ENCODE results near the gene HSPA4. TPM values are rescaled to one million over a fixed set of nuclear protein-coding genes. Genes with fewer than 3 reads are reported as not detected.
"Not testable (repeated sequence)": the region's sequence is repeated elsewhere in the genome, so short reads cannot be mapped to it uniquely, and the experiment has no call there.

Gene HSPA4
- total RNA-seq, 1 experiment from 2014 or later = 55.7 TPM

DNA sequence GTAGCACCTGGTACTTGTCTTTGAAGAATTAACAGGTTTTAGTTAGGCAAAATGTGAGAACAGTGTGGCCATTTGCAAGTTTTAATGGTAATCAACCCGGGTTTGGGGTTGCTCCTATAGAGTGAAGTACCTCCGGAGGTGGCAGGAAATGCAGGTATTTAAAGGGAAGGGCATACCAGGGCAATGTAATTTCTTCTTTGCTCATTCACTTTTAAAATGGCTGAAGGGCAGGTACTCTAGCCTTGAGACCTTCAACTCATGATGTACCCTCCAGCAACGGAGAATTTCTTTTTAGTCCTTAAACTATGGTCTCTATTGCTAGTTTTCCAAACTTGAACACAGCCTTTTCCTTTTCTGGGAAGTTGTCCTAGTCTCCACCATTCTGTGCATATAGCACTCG, 1.3 kb upstream of the HSPA4 start:
- DNase-seq (ENCODE audit: low spot score) = no peak

DNA sequence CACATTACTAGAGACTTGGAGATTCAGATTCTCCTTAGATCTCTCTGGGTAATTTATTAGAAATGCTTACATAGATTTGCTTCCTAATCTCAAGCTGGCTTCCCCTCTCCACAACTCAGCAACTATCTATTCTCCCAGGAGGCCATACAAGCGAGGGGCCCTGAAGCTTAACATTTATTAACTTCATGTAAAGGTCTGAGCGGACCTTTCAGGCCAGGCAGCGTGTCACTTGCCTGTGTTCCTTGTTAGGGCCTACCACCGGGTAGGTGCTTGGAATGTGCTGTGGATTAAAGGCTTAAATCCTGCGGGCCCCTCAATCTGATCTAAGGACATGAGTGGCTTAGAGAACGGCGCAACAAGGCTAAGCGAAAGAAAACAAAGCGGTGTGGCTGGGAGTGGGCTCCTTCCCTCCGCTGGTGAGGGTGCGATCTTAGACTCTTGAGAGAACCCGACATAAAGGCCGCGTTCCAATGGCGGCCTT, 712 bp upstream of the HSPA4 start:
- no peak for DNase-seq (ENCODE audit: low spot score)

DNA sequence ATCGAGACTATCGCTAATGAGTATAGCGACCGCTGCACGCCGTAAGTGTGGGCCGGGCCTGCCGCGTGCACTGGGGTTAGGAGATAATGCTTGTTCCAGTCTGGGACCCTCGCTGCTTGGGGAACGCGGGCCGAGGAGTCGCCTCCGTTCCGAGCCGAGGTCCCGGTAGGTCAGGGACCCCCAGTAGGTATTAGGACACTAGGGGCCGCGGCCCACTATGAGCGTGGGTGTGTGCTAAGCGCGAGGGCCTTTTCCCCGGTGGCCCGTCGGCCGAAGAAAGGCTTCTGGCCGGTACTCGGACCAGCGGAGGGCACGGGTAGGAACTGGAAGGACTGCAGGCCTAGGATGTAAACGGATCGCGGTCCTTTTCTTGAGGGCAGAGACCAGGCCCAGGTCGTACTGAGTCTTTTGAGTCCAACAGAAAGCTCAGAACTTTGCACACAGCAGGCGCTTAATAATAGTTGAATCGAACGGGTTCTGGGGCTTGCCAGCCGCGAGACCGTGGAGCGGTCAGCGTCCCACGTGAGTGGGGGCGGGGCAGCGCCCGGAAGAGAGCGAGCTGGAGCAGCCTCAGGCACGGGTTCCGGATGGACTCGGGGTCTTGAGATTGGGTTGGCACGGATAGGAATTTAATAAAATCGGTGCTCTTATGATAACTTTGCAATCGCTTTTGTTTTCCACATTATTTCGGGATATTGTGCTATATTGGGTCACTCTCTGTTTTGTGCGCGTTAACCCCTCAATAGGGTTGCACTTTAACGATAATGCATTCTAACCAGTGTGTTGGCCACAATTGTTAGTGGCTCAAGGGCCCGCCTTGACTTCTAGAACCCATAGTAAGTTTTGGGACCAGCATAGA, 733 bp downstream of the HSPA4 start:
- DNase-seq (ENCODE audit: low spot score) = peak; percentile 75

DNA sequence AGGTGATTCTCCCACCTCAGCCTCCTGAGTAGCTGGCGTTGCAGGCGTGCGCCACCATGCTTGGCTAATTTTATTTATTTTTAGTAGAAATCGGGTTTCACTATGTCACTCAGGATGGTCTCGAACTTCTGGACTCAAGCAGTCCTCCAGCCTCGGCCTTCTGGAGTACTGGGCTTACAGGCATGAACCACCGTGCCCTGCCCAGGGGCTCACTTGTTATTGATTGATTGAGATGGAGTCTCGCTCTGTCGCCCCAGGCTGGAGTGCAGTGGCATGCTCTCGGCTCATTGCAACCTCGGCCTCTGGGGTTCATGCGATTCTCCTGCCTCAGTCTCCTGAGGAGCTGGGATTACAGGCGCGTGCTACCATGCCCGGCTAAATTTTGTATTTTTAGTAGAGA, 1.6 kb downstream of the HSPA4 start:
- no peak for DNase-seq (ENCODE audit: low spot score)

DNA sequence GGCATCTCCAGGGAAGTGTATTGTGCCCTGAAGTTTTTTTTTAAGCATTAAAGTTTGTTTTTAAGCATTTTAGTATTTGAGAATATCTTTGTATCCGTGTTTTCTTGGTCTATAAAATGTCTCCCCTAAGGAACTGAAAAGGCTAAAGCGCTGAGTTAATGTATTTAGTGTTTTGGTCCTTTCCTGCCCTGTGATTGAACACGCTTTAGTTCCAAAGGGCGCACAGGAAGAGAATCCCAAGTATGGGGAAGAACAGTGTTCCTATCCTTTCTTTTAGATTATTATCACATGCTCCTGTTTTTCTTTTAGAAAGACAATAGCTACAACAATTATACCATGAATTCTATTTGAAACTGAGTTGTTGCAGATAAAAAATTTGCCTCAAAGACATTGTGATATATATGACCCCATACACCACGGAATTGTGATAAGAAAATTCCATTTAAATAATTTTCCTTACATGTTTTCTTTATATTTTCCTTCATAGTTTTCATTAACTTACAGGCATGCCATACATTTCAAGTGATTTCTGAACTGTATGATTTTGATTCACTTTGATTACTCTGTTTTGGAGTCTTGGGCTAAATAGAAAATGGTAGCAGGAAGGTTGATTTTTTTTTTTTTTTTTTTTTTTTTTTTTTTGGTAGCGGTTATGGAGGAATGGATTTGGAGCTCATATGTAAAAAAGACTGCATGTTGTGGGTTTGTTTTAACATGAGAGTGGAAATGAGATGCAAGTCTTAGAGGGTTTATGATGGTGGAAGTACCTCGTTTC, 3.1 kb downstream of the HSPA4 start:
- DNase-seq (ENCODE audit: low spot score) = no peak

DNA sequence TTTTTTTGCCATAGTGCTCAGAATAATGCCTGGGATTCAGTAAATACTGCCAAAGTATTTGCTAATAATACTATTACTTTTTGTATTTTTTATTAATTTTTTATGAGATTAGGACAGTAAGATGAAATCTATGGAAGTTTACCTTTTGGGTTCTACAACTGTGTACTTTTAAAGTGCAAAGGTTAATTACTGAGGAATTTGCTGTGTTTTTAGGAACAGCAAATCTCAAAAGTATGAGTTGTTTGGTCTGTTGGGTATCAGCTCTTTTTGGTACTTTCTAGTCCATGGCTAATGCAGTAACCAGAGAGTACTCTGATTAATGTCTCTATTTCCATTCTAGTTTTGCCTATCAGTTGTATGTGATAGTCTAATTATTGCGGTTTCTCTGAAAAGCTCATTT, 5.1 kb downstream of the HSPA4 start:
- no peak for DNase-seq (ENCODE audit: low spot score)

DNA sequence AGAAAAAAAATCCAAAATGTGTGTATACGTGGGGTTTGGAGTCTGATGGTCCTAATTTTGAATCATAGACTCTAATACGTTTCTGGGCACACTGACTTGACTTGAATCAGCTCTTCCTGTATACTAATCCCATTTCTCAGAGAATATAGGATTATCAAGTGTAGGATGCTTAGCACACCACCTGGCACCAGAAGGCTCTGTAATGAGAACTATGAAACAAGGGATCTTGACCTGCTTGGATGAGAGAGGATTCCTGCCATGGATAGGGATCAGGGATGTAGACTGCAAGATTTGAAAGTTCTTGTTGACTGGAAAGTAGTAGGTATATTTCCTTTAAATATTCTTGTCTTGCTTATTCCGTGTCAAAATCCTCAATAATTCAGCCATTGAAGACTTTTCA, 7.8 kb downstream of the HSPA4 start:
- no peak for DNase-seq (ENCODE audit: low spot score)

DNA sequence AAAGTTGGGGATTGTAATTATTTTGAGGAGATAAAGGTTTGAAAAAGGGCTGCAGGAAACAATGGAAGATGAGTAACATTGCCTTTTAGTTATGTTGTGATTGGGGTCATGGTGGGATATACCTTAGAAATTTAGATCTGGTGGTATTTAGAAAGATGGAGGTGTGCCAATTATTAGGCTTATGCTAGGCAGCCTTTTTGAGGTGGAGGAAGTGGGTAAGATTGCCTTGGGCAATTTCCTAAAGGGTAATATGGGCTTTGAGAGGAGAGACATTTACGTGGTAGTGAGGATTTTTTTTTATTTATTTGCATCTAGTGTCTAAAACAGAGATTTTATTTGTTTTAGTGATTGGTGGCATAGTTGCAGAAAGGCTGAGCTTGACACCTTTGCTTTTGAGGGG, 10.5 kb downstream of the HSPA4 start:
- no peak for DNase-seq (ENCODE audit: low spot score)

DNA sequence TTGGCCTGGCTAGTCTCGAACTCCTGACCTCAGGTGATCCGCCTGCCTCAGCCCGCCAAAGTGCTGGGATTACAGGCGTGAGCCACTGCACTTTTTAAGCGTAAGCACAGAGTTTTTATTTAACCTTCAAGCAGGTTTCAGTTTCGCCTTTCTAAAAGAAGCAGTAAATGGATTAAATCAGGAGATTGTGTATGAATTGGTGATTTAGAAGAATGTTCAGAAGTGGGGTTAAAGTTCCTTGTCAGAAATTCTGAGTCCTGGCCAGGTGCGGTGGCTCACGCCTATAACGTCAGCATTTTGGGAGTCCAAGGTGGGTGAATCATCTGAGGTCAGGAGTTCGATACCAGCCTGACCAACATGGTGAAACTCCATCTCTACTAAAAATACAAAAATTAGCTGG, 12.2 kb downstream of the HSPA4 start:
- DNase-seq (ENCODE audit: low spot score) = no peak

DNA sequence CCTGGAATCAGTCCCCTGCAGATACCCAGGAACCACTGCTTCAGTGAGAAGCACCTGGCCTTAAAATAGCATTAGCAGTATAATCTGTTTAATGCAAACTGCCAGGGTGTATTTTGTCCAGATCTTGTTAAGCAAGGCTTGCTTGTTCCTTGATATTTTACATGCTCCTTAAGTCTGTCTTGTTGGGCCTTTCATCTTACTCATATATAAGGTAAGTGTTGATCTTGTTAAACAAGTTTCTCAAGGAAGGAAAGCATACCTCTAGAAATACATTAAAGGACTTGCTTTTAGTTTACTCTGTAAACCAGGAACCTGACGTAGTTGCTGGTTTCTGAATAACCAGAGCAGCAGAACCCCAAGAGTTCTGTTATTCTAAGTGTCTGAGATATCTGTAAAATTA, 13.7 kb downstream of the HSPA4 start:
- DNase-seq (ENCODE audit: low spot score) = peak; percentile 31

DNA sequence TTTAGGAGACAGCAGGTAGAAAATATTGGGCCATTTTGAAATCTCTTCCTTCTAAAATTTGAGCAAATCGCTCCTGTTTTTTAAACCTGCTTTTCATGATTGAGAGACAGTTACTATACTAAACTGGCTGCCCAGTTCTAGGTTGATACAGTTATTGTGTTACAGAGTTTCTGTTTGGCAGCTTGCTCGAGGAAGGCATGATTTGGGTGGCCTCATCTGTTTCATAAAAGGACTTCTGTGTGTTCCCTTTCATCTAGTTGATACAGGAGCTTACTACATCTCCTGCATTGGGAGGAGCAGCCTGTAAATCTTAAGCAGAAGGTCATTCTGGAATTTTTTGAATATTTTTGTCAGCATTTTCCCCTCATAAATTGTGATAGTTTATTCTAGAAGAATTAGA, 14.2 kb downstream of the HSPA4 start:
- DNase-seq (ENCODE audit: low spot score) = no peak

DNA sequence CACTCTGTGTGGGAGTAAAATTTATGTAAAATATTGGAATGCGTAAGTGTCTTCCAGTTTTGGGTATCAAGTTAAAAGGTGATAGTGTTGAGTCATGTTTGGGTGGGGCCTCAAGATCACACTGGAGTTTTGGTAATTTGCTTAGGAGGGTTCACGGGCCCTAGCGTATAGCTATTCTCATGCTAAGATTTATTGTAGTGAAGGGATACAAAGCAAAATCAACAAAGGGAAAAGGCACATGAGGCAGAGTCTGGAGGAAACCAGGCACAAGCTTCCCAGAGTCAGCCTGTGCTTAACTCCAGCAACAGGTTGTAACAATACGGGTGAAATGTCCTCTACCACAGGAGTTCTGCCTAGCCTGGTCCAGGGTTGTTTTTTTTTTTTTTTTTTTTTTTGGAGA, 20.2 kb downstream of the HSPA4 start:
- DNase-seq (ENCODE audit: low spot score) = no peak

DNA sequence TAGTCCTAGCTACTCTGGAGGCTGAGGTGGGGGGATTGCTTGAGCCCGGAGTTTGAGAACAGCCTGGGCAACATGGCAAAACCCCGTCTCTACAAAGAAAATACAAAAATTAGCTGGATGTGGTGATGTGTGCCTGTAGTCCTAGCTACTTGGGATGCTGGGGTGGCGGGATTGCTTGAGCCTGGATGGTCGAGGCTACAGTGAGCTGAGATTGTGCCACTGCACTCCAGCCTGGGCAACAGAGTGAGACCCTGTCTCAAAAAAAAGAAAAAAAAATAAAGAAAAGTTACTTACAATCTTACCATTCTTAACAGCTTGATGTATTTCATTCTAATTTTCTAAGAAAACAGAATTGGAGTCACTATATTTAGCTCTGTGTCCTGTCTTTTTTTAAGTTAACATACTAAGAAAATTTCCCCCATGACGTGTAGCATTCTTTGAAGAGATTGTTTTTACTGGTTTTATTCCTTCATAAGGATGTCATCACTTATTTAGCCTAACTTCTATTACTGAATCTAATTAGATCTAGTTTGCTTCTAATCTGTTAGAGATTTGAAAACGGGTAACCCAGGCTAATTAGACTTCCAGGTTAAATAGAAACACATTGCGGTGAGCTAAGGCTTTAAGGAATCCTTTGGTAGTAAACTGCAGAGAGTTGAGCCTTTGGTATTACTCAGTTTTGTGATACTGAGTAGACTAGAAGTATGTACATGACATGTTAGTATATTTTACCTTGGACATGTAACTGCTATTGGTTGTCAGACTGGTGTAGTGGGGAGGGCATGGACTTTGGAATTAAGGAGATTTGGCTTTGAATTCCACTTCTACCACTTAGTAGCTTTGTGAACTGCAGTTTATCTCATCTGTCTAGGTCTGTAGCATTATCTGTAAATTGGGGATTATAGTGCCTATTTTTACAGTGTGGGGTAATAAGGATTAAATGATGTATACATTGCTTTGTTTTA, 24.0 kb downstream of the HSPA4 start:
- no peak for DNase-seq (ENCODE audit: low spot score)

DNA sequence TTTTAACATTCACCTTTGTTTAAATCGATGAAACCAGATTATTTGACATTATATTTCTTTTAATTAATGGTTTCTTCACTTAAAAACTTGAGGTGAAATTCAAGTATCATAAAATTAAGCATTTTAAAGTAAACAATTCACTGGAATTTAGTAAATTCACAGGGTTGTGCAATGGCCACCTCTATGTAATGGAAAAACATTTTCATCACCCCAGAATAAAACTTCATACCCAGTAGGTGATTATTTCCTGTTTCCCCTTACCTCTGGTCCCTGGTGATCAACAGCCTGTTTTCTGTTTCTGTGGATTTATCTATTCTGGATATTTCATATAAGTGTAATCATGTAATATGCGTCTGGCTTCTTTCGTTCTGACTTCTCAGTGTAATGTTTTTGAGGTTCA, 27.2 kb downstream of the HSPA4 start:
- DNase-seq (ENCODE audit: low spot score) = no peak

DNA sequence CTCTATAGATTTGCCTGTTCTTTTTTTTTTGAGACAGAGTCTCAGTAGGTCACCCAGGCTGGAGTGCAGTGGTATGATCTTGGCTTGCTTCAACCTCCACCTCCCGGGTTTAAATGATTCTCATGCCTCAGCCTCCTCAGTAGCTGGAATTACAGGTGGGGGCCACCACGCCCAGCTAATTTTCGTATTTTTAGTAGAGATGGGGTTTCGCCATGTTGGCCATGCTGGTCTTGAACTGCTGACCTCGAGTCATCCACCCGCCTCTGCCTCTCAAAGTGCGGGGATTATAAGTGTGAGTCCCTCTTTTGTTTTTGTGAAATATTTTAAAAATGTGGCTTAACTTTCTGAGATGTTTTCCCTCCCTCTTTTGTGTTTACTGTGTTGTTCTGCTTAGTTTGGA, 29.2 kb downstream of the HSPA4 start:
- DNase-seq (ENCODE audit: low spot score) = no peak

DNA sequence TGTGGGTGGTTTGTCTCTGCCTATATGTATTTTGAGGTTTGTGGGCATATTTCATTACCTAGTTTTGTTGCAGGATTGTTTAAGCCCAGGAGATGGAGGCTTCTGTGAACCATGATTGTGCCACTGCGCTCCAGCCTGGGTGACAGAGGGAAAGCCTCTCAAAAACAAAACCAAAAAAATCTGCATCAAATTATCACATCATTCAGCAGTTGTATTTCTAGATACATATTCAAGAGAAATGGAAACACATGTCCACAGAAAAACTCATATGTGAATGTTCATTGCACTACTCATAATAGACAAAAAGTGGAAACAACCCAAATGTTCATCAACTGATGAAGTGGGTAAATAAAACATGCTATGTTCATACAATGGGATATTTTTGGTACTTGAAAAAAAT, 29.9 kb downstream of the HSPA4 start:
- DNase-seq (ENCODE audit: low spot score) = no peak

DNA sequence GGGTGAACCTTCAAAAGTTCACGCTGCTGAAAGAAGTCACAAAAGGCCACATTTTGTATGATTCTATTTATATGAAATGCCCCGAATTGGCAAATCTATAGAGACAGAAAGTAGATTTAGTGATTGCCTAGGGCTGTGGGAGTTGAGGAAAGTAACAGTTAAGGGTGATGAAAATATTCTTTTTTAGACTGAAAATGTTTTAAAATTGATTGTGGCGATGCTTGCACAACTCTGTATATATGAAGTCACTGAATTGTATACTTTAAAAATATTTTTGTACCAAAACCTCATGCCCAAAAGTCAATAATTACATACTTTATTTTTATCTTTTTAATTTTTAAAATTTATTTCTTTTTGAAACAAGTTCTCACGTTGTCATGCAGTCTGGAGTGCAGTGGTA, 30.3 kb downstream of the HSPA4 start:
- no peak for DNase-seq (ENCODE audit: low spot score)

DNA sequence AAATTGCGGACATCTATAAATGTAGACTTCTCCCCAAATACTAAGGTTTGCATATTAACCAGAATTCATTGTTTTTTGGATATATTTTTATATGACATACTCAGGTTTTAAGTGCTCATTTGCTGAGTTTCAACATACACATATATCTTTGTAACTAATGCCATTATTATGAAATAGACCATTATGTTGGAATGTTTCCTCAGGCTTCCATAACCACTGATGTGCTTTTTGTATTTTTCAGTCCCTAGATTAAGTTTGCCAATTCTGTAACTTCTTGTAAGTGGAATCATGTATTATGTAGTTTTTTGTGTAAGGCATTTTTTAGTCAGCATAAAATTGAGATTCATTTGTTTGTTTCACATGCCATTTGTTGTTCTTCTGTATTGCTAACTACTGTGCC, 32.1 kb downstream of the HSPA4 start:
- no peak for DNase-seq (ENCODE audit: low spot score)

DNA sequence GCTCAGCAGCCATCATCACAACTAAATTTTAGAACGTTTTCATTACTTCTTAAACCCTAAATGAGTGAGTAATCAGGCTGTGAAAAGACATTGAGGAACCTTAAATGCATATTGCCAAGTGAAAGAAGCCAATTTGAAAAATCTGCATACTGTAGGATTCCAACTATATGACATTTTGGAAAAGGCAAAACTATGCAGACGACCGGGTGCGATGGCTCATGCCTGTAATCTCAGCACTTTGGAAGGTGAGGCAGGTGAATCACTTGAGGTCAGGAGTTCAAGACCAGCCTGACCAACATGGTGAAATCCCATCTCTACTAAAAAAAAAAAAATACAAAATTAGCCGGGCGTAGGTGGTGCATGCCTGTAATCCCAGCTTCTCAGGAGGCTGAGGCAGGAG, 33.4 kb downstream of the HSPA4 start:
- DNase-seq (ENCODE audit: low spot score) = not testable (repeated sequence)

DNA sequence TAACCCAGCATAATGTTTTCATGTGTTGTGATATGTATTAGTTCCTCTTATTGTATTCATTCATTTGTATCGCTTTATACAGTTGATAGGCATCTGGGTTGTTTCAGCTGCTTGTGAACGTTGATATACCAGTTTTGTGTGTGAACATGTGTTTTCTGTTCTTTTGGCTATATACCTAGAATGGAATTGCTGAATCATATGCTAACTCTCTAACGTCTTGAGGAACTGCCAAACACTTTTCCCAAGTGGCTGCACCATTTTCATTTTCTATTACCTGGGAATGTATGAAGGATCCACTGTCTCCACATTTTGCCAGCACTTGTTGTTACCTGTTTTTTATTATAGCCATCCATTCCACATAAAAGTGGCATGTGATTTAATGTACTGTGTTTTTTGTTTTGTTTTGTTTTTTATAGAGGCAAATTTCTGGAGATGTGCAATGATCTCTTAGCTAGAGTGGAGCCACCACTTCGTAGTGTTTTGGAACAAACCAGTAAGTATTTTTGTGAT, 34.6 kb downstream of the HSPA4 start:
- DNase-seq (ENCODE audit: low spot score) = no peak

DNA sequence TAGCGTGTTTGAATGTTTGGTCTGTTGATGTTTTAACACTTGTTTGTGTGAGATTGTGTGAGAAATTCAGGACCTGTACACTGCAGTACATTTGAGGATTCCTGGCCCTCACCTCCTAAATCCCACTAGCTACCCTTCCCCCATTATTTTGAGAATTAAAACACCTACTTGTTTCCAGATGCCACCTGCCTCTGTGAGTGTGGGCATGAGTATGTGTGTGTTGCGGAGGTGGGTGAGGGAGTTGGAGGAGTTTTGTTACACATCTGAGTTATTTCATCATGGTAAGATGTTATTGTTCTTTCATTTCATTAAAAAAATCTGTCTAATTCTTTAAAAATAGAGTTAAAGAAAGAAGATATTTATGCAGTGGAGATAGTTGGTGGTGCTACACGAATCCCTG, 36.3 kb downstream of the HSPA4 start:
- no peak for DNase-seq (ENCODE audit: low spot score)

DNA sequence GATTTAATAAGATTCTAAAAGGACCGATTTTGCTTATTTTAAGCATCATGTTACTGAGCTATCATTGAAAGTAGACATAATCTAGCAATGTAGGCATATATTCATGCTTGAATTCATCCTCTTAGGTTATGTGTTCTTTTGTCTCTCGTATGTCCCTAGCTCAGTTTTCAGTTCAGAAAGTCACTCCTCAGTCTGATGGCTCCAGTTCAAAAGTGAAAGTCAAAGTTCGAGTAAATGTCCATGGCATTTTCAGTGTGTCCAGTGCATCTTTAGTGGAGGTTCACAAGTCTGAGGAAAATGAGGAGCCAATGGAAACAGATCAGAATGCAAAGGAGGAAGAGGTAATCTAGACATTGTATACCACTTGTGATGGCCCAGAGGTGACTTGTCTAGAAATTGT, 39.2 kb downstream of the HSPA4 start:
- DNase-seq (ENCODE audit: low spot score) = no peak
